ENCODE results near the gene MTG2. TPM values are rescaled to one million over a fixed set of nuclear protein-coding genes. Genes with fewer than 3 reads are reported as not detected.

Gene MTG2
- total and polyA plus RNA-seq, 2 of the 13 experiments (the other 11 are each of a cell fraction or from before 2014, with no cell fraction given): 20.4 to 37.8 TPM

DNA sequence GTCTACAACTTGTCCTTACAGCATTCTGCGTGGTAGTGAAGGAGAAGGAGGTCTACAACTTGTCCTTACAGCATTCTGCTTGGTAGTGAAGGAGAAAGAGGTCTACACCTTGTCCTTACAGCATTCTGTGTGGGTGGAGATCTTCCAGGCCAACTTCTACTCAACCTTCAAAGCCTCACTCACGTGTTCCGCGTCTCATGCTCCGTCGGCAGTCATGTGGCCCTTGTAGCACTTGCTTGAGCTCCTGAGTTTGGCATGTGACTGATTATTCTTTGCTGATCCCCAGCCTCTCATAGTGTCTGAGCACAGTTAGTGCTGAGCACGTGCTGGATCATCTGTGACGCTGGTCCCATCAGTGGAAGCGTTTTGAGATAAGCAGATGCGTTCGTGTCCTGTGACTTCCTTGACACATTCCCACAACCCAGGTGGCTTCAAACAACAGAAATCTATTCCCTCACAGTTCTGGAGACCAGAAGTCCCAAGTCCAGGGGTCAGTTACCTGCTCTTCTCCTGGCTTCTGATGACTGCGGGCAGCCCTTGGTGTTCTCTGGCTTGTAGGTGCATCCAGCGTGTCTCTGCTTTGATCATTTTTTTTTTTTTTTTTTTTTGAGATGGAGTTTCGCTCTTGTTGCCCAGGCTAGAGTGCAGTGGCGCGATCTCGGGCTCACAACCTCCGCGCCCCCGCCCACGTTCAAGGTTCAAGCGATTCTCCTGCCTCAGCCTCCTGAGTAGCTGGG is 36.6 kb upstream of the MTG2 start (continued):
- TF ChIP-seq GATA4 (IDR thresholded peaks at IDR 0.05; ENCODE audit: borderline replicate concordance, low read depth) (0 out of 2 replicates have a peak, but pooled peaks have one; percentile 45), SAP130 (CRISPR knock-in tag; IDR thresholded peaks at IDR 0.05; ENCODE audit: low read depth) (peak; percentile 85), ZBTB39 (CRISPR knock-in tag; IDR thresholded peaks at IDR 0.05) (no peak), ZSCAN9 (CRISPR knock-in tag; IDR thresholded peaks at IDR 0.05; ENCODE audit: borderline replicate concordance) (no peak), TRAFD1 (CRISPR knock-in tag; IDR thresholded peaks at IDR 0.05; ENCODE audit: borderline replicate concordance) (no peak), SIX4 (CRISPR knock-in tag; IDR thresholded peaks at IDR 0.05) (0 out of 2 replicates have a peak, but pooled peaks have one; percentile 44), TBL1XR1 (IDR thresholded peaks at IDR 0.05; ENCODE audit: borderline replicate concordance, low read length, partially characterized antibody) (peak; percentile 36), NCOA1 (CRISPR knock-in tag; IDR thresholded peaks at IDR 0.05) (no peak), SCMH1 (CRISPR knock-in tag; IDR thresholded peaks at IDR 0.05; ENCODE audit: borderline replicate concordance) (no peak), RBFOX2 (IDR thresholded peaks at IDR 0.05; ENCODE audit: low read depth, low read length) (no peak), HDAC1 (CRISPR knock-in tag; IDR thresholded peaks at IDR 0.05) (peak; percentile 94), DMAP1 (CRISPR knock-in tag; IDR thresholded peaks at IDR 0.05) (peak; percentile 82), MED8 (CRISPR knock-in tag; IDR thresholded peaks at IDR 0.05; ENCODE audit: insufficient replicate concordance) (no peak), TAF1 (CRISPR knock-in tag; IDR thresholded peaks at IDR 0.05) (peak; percentile 30; the same call in 1 of the 2 replicates), DRAP1 (CRISPR knock-in tag; IDR thresholded peaks at IDR 0.05) (peak; percentile 36), U2AF2 (IDR thresholded peaks at IDR 0.05; ENCODE audit: low read depth, low read length) (no peak)
- TF ChIP-seq, protein P1, sequence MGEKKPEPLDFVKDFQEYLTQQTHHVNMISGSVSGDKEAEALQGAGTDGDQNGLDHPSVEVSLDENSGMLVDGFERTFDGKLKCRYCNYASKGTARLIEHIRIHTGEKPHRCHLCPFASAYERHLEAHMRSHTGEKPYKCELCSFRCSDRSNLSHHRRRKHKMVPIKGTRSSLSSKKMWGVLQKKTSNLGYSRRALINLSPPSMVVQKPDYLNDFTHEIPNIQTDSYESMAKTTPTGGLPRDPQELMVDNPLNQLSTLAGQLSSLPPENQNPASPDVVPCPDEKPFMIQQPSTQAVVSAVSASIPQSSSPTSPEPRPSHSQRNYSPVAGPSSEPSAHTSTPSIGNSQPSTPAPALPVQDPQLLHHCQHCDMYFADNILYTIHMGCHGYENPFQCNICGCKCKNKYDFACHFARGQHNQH (CRISPR knock-in tag; IDR thresholded peaks at IDR 0.05): peak; percentile 65; the same call in 1 of the 2 replicates
- TF ChIP-seq, protein P2, sequence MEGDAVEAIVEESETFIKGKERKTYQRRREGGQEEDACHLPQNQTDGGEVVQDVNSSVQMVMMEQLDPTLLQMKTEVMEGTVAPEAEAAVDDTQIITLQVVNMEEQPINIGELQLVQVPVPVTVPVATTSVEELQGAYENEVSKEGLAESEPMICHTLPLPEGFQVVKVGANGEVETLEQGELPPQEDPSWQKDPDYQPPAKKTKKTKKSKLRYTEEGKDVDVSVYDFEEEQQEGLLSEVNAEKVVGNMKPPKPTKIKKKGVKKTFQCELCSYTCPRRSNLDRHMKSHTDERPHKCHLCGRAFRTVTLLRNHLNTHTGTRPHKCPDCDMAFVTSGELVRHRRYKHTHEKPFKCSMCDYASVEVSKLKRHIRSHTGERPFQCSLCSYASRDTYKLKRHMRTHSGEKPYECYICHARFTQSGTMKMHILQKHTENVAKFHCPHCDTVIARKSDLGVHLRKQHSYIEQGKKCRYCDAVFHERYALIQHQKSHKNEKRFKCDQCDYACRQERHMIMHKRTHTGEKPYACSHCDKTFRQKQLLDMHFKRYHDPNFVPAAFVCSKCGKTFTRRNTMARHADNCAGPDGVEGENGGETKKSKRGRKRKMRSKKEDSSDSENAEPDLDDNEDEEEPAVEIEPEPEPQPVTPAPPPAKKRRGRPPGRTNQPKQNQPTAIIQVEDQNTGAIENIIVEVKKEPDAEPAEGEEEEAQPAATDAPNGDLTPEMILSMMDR (CRISPR knock-in tag; IDR thresholded peaks at IDR 0.05): no peak
- TF ChIP-seq, protein P3, sequence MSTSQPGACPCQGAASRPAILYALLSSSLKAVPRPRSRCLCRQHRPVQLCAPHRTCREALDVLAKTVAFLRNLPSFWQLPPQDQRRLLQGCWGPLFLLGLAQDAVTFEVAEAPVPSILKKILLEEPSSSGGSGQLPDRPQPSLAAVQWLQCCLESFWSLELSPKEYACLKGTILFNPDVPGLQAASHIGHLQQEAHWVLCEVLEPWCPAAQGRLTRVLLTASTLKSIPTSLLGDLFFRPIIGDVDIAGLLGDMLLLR (CRISPR knock-in tag; IDR thresholded peaks at IDR 0.05): peak; percentile 86; the same call in 1 of the 2 replicates
- TF ChIP-seq, protein P4, sequence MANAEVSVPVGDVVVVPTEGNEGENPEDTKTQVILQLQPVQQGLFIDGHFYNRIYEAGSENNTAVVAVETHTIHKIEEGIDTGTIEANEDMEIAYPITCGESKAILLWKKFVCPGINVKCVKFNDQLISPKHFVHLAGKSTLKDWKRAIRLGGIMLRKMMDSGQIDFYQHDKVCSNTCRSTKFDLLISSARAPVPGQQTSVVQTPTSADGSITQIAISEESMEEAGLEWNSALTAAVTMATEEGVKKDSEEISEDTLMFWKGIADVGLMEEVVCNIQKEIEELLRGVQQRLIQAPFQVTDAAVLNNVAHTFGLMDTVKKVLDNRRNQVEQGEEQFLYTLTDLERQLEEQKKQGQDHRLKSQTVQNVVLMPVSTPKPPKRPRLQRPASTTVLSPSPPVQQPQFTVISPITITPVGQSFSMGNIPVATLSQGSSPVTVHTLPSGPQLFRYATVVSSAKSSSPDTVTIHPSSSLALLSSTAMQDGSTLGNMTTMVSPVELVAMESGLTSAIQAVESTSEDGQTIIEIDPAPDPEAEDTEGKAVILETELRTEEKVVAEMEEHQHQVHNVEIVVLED (CRISPR knock-in tag; IDR thresholded peaks at IDR 0.05; ENCODE audit: borderline replicate concordance): peak; percentile 71; the same call in 1 of the 2 replicates

Data from HepG2 (cell line).